AG04450 (cell line): Measurements from ENCODE around the gene KANSL1. TPM values are rescaled to one million over a fixed set of nuclear protein-coding genes. Genes with fewer than 3 reads are reported as not detected.

ENCODE experiments used
- CTCF ChIA-PET: fragments of 300-600, 350-600 bp; formaldehyde crosslinking; extraction: SDS; loops from one replicate; lab custom pipeline; 2022; ENCODE audit warnings: antibody characterized with exemption, inconsistent platforms; lab: Charles Lee
- POLR2A ChIA-PET: fragments of 350-600 bp; formaldehyde crosslinking; extraction: SDS; loops from one replicate; lab custom pipeline; 2021; ENCODE audit warnings: antibody characterized with exemption, inconsistent platforms; lab: Yijun Ruan, JAX
- DNase-seq: peaks from one replicate; pipeline ENCODE4 v3.0.0-alpha.2; 2011; ENCODE audit warnings: low read depth, low spot score
- H3K27ac ChIP-seq: one replicate; pipeline ENCODE4 v1.5.1; 2012; ENCODE audit warnings: low read depth, low read length, control low read depth
- H3K27me3 ChIP-seq: one replicate; pipeline ENCODE4 v1.6.0; 2012; ENCODE audit warnings: low read length; ENCODE audit not compliant: control insufficient read depth, insufficient read depth
- H3K4me3 ChIP-seq: 2 replicates; pipeline ENCODE4 v1.5.1; 2011; ENCODE audit warnings: mild to moderate bottlenecking, low read depth, low read length, control low read depth
- H3K9me3 ChIP-seq: 2 replicates; pipeline ENCODE4 v1.5.1; 2012; ENCODE audit warnings: low read length; ENCODE audit not compliant: control insufficient read depth, insufficient read depth
- CTCF ChIP-seq: IDR thresholded peaks from 2 replicates; pipeline ENCODE4 v1.5.1; 2011; ENCODE audit warnings: low read depth, low read length, control low read depth, inconsistent platforms
- polyA plus RNA-seq: library from polyadenylated mRNA; depleted of rRNA; stranded (reverse); fragments of >200 nt; gene quantifications from 2 replicates; pipeline ENCODE4 v1.2.3, GENCODE V29; 2011

Gene KANSL1
- polyA plus RNA-seq, 1 experiment = 15.6 TPM

- TF ChIP-seq CTCF = no peak
- no peaks in the 10 kb centered on the region for H3K9me3 ChIP-seq
- ChIA-PET POLR2A (no interaction called here), CTCF (interaction anchor here (1.1 to 3.2 kb wide), 3 partner anchors 9 to 138 kb away, joined by 4 to 27 read pairs (median 7); partner anchors contain the start of gene KANSL1)
- no peaks in the 10 kb centered on the region for H3K27me3 ChIP-seq
- no peak overlapping the region for H3K27ac ChIP-seq
- DNase-seq = no peak
- no peak overlapping the region for H3K4me3 ChIP-seq
Observed at GRCh38 chr17:46060461-46060860, 132.8 kb downstream of the KANSL1 start.

- CTCF ChIA-PET = interaction anchor here (0.7 to 3.2 kb wide), 7 partner anchors 8 to 925 kb away, joined by 3 to 27 read pairs (median 4); partner anchors contain the start of gene KANSL1
- DNase-seq = no peak
- TF ChIP-seq CTCF = no peak
- H3K27ac ChIP-seq = no peak overlapping the region
- POLR2A ChIA-PET = no interaction called here
- no peak overlapping the region for H3K4me3 ChIP-seq
- H3K9me3 ChIP-seq = no peaks in the 10 kb centered on the region
- H3K27me3 ChIP-seq = no peaks in the 10 kb centered on the region
Observed at GRCh38 chr17:46059486-46059885, 133.7 kb downstream of the KANSL1 start.

GRCh38 chr17:46057366-46057765 is 135.9 kb downstream of the KANSL1 start:
- Histone ChIP-seq H3K27ac (no peak overlapping the region), H3K27me3 (no peaks in the 10 kb centered on the region), H3K4me3 (no peak overlapping the region), H3K9me3 (no peaks in the 10 kb centered on the region)
- no peak for TF ChIP-seq CTCF
- no peak for DNase-seq
- ChIA-PET CTCF (interaction anchor here (0.8 to 4.0 kb wide), 6 partner anchors 10 to 156 kb away, joined by 3 to 29 read pairs (median 6); partner anchors contain the start of gene KANSL1), POLR2A (interaction anchor here (0.7 kb wide), 1 partner anchor 92 kb away, joined by 3 read pairs; no protein-coding TSS in a partner anchor)

GRCh38 chr17:46056800-46057304 is 136.4 kb downstream of the KANSL1 start:
- H3K9me3 ChIP-seq = no peaks in the 10 kb centered on the region
- POLR2A ChIA-PET = interaction anchor here (0.7 kb wide), 1 partner anchor 91 kb away, joined by 3 read pairs; no protein-coding TSS in a partner anchor
- CTCF ChIA-PET = interaction anchor here (1.0 to 4.0 kb wide), 5 partner anchors 10 to 156 kb away, joined by 3 to 29 read pairs (median 8); partner anchors contain the start of gene KANSL1
- peak; percentile 2 for DNase-seq
- TF ChIP-seq CTCF = no peak
- H3K27ac ChIP-seq = no peak overlapping the region
- no peaks in the 10 kb centered on the region for H3K27me3 ChIP-seq
- H3K4me3 ChIP-seq = no peak overlapping the region

- Histone ChIP-seq H3K27ac (no peak overlapping the region), H3K4me3 (no peak overlapping the region), H3K9me3 (no peaks in the 10 kb centered on the region), H3K27me3 (no peaks in the 10 kb centered on the region)
- ChIA-PET POLR2A (no interaction called here), CTCF (interaction anchor here (0.6 to 1.6 kb wide), 3 partner anchors 10 to 139 kb away, joined by 3 to 6 read pairs (median 5); partner anchors contain the start of gene KANSL1)
- DNase-seq = no peak
- TF ChIP-seq CTCF = no peak
Observed at GRCh38 chr17:46053911-46054534, 139.2 kb downstream of the KANSL1 start.
